ENCODE data around the gene FAM219A.

FAM219A gene

GRCh38 chr9:34499076-34499475 lies 40.7 kb upstream of the FAM219A start:
- no peak for DNase-seq (ENCODE audit: low read depth)
- TF ChIP-seq MYC (IDR thresholded peaks at IDR 0.05; ENCODE audit: low read depth, low read length), result no peak
- TF ChIP-seq CTCF (IDR thresholded peaks at IDR 0.05; ENCODE audit: low read depth, low read length), result no peak
- TF ChIP-seq POLR2A (IDR thresholded peaks at IDR 0.05; ENCODE audit: extremely low read depth, insufficient read length), result no peak
- TF ChIP-seq MAX (IDR thresholded peaks at IDR 0.05; ENCODE audit: low read depth, low read length), result no peak
- H3K4me3 ChIP-seq (ENCODE audit: low read depth, low read length), result no peak overlapping the region

GRCh38 chr9:34498553-34498952 lies 40.2 kb upstream of the FAM219A start:
- DNase-seq (ENCODE audit: low read depth), result no peak
- H3K4me3 ChIP-seq (ENCODE audit: low read depth, low read length), result no peak overlapping the region
- TF ChIP-seq POLR2A (IDR thresholded peaks at IDR 0.05; ENCODE audit: extremely low read depth, insufficient read length) (no peak), MAX (IDR thresholded peaks at IDR 0.05; ENCODE audit: low read depth, low read length) (no peak), CTCF (IDR thresholded peaks at IDR 0.05; ENCODE audit: low read depth, low read length) (no peak), MYC (IDR thresholded peaks at IDR 0.05; ENCODE audit: low read depth, low read length) (no peak)

GRCh38 chr9:34496149-34496712 lies 37.9 kb upstream of the FAM219A start:
- no peak overlapping the region for H3K4me3 ChIP-seq (ENCODE audit: low read depth, low read length)
- DNase-seq (ENCODE audit: low read depth), result no peak
- TF ChIP-seq POLR2A (IDR thresholded peaks at IDR 0.05; ENCODE audit: extremely low read depth, insufficient read length), result no peak
- TF ChIP-seq CTCF (IDR thresholded peaks at IDR 0.05; ENCODE audit: low read depth, low read length), result no peak
- TF ChIP-seq MAX (IDR thresholded peaks at IDR 0.05; ENCODE audit: low read depth, low read length), result no peak
- no peak for TF ChIP-seq MYC (IDR thresholded peaks at IDR 0.05; ENCODE audit: low read depth, low read length)

GRCh38 chr9:34493972-34494535 lies 35.7 kb upstream of the FAM219A start:
- TF ChIP-seq MAX (IDR thresholded peaks at IDR 0.05; ENCODE audit: low read depth, low read length) (no peak), MYC (IDR thresholded peaks at IDR 0.05; ENCODE audit: low read depth, low read length) (no peak), CTCF (IDR thresholded peaks at IDR 0.05; ENCODE audit: low read depth, low read length) (no peak), POLR2A (IDR thresholded peaks at IDR 0.05; ENCODE audit: extremely low read depth, insufficient read length) (no peak)
- DNase-seq (ENCODE audit: low read depth), result peak; percentile 67

GRCh38 chr9:34492051-34492450 lies 33.7 kb upstream of the FAM219A start:
- no peak overlapping the region for H3K4me3 ChIP-seq (ENCODE audit: low read depth, low read length)
- DNase-seq (ENCODE audit: low read depth), result peak; percentile 40
- no peak for TF ChIP-seq MAX (IDR thresholded peaks at IDR 0.05; ENCODE audit: low read depth, low read length)
- no peak for TF ChIP-seq POLR2A (IDR thresholded peaks at IDR 0.05; ENCODE audit: extremely low read depth, insufficient read length)
- no peak for TF ChIP-seq CTCF (IDR thresholded peaks at IDR 0.05; ENCODE audit: low read depth, low read length)
- TF ChIP-seq MYC (IDR thresholded peaks at IDR 0.05; ENCODE audit: low read depth, low read length), result no peak

More at GRCh38 chr9:34493972-34494535, 35.7 kb upstream of the FAM219A start:
- H3K4me3 ChIP-seq (ENCODE audit: low read depth, low read length), result no peak overlapping the region
